ENCODE data around the gene MCU. TPM values are rescaled to one million over a fixed set of nuclear protein-coding genes. Genes with fewer than 3 reads are reported as not detected.
"Not testable (repeated sequence)": the region's sequence is repeated elsewhere in the genome, so short reads cannot be mapped to it uniquely, and the experiment has no call there.

The MCU gene
- total RNA-seq, 1 donor from 2014 or later: 27.2 TPM

GRCh38 chr10:72904806-72905205, 212.9 kb downstream of the MCU start:
- no peak for DNase-seq (ENCODE audit: low read depth)
- no peak for TF ChIP-seq CTCF (conservative IDR thresholded peaks at IDR 0.05; ENCODE audit: low read depth, low read length)
- no peak overlapping the region for H3K4me3 ChIP-seq (ENCODE audit: low read depth, low read length)

- DNase-seq (ENCODE audit: low read depth): no peak
- TF ChIP-seq CTCF (conservative IDR thresholded peaks at IDR 0.05; ENCODE audit: low read depth, low read length): no peak
- no peak overlapping the region for H3K4me3 ChIP-seq (ENCODE audit: low read depth, low read length)
Measured at GRCh38 chr10:72906446-72906845, 214.5 kb downstream of the MCU start.

DNA sequence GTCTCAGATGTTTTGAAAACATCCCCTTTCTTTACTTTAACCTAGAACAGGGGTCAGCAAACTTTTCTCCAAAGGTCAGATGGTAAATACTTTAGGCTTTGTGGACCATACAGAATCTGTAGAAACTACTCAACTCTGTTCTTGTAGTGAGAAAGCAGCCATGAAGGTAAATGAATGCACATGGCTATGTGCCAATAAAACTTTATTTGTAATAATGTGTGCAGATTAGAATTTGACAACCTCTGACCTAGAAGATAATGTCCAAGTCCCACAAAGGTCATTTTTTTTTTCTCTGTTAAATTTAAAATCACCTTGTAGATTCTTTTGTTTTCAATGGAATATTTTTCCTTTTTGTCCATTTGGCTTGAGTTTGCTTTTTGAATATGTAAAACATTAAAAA, 218.8 kb downstream of the MCU start:
- no peak overlapping the region for H3K4me3 ChIP-seq (ENCODE audit: low read depth, low read length)
- no peak for TF ChIP-seq CTCF (conservative IDR thresholded peaks at IDR 0.05; ENCODE audit: low read depth, low read length)
- no peak for DNase-seq (ENCODE audit: low read depth)

- no peak overlapping the region for H3K4me3 ChIP-seq (ENCODE audit: low read depth, low read length)
- no peak for TF ChIP-seq CTCF (conservative IDR thresholded peaks at IDR 0.05; ENCODE audit: low read depth, low read length)
- DNase-seq (ENCODE audit: low read depth): no peak
Measured at GRCh38 chr10:72911758-72912157, 219.8 kb downstream of the MCU start.

GRCh38 chr10:72912736-72913135, 220.8 kb downstream of the MCU start:
- no peak overlapping the region for H3K4me3 ChIP-seq (ENCODE audit: low read depth, low read length)
- TF ChIP-seq CTCF (conservative IDR thresholded peaks at IDR 0.05; ENCODE audit: low read depth, low read length): no peak
- no peak for DNase-seq (ENCODE audit: low read depth)

DNA sequence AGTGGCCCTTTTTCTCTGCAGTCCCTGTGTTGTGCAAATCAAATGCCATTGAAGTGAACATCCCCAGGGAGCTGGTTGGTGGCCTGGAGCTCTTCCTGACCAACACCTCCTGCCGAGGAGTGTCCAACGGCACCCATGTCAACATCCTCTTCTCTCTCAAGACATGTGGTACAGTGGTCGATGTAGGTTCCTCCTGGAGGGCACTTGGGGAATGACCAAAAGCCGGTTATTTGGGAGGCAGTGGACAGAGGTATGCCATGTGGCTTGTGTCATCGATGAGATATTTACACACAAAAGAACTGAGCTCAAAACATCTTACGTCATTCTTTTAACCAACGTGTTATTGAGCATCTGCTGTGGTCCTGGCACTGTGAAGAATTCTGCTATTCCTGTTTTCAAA, 221.3 kb downstream of the MCU start:
- no peak for DNase-seq (ENCODE audit: low read depth)
- H3K4me3 ChIP-seq (ENCODE audit: low read depth, low read length): no peak overlapping the region
- no peak for TF ChIP-seq CTCF (conservative IDR thresholded peaks at IDR 0.05; ENCODE audit: low read depth, low read length)

- DNase-seq (ENCODE audit: low read depth); H3K4me3 ChIP-seq (ENCODE audit: low read depth, low read length): not testable (repeated sequence)
Measured at GRCh38 chr10:72917201-72917600, 225.3 kb downstream of the MCU start.

DNA sequence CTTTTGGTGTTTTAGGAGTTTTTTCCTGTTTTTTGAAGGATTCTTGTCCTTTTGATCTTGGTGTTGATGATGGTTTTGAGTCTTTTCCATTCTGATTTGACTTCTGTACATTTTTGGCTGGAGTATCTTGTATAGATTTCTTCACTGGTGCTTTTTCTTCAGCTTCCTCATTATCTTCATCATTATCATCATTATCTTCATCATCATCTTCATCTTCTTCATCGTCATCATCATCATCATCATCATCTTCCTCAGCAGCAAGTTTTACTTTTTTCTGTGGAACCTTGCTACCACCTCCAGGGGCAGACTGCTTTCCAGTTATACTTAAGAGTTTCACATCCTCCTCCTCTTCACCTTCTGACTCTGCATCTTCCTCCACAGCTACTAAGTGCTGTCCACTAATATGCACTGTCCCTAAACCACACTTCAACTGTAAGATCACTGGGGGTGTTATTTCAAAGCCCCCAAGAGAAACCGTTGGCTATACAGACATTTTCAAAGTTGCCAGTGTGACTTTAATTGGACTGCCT, 225.9 kb downstream of the MCU start:
- DNase-seq (ENCODE audit: low read depth); H3K4me3 ChIP-seq (ENCODE audit: low read depth, low read length): not testable (repeated sequence)
